ENCODE measurements around the gene IQCE.

The IQCE gene, protein sequence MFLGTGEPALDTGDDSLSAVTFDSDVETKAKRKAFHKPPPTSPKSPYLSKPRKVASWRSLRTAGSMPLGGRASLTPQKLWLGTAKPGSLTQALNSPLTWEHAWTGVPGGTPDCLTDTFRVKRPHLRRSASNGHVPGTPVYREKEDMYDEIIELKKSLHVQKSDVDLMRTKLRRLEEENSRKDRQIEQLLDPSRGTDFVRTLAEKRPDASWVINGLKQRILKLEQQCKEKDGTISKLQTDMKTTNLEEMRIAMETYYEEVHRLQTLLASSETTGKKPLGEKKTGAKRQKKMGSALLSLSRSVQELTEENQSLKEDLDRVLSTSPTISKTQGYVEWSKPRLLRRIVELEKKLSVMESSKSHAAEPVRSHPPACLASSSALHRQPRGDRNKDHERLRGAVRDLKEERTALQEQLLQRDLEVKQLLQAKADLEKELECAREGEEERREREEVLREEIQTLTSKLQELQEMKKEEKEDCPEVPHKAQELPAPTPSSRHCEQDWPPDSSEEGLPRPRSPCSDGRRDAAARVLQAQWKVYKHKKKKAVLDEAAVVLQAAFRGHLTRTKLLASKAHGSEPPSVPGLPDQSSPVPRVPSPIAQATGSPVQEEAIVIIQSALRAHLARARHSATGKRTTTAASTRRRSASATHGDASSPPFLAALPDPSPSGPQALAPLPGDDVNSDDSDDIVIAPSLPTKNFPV

DNA sequence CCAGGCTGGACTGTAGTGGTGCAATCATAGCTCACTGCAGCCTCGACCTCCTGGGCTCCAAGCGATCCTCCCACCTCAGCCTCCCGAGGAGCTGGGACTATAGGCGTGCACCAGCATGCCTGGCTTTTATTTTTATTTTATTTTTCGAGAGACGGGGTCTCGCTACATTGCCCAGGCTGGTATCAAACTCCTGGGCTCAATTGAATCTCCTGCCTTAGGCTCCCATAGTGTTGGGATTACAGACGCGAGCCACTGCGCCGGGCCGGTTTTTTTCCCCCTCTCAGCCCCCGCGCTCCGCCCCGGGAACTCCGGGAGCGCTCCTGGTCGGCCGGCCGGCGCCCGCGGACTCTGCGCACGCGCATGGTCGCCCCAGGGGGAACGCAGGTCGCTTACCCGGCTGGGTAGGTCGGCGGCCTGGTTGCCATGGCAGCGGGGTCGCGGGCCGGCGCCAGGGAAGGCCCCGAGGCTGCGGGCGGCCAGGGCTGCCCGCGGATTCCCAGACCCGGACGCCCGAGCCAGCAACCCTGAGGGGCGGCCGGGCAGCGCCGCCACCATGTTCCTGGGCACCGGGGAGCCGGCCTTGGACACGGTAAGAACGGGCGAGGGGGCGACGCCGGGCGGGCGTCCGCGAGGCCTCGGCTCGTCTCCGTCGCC lies at the start of gene IQCE:
TSS of gene IQCE (plus strand) at position 351 of the 654 bp plus-strand sequence. CDS start at position 554, 203 bp downstream.
- in situ Hi-C loops (cut with MboI; ENCODE audit: low sequenced_read_pairs) = no loop called here

DNA sequence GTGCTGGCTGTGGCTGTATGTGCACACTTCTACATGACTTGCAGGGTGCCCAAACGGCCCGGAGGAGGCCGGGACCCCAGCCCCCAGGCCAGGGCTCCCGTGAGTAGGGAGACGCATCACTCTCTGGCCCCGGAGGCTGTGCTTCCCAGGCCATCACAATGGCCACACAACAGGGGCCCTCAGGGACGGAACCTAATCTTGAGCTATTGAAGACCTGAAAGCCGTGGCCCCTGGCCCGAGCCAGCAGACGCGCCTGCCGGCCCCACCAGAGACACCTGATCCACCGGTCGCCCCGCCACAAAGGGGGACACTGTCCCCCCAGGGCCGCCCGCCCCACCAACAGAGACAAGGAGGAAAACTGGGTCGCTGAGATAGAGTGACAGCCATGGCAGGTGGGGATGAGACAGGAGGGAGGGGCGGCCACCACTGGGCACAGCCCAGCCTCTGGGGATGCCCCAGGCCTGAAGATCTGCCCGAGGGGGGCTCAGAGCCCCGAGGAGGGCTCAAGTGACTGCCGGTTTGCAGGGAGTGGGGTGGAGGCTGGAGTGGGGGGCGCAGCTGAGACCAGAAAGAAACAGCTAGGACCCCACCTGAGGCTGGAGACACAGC lies 49.4 kb upstream of the IQCE start:
- in situ Hi-C loops (cut with MboI; ENCODE audit: low sequenced_read_pairs) = no loop called here

DNA sequence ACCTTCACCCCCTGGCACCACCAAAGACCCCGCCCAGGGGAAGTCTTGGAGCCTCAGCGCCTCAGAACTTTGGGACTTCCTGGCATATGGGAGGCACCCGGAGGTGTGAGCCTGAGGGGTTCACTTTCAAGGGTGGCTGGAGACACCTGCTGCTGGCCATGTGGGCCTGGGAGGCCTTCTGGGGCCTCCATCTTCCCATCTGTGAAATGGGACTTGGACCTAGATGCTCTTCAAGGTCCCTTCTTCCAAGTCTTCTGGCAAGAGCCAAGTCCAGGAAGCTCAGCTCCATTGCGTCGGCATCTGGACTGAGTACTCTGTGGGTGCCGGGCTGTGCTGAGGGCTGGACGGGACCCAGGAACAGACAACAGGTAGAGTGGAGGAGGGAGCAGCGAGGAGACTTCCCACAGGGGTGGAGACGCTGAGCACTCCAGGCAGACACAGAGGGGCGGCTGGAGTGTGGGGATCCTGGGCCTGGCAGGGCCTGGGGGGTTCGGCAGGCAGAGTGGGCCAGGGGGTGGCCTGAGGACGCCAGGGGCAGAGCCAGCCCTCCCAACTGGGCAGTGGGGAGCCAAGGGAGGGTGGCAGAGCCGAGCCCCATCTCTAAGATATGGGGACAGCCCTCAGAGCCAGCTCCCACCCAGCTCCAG lies 48.5 kb upstream of the IQCE start:
- in situ Hi-C loops (cut with MboI; ENCODE audit: low sequenced_read_pairs) = no loop called here

DNA sequence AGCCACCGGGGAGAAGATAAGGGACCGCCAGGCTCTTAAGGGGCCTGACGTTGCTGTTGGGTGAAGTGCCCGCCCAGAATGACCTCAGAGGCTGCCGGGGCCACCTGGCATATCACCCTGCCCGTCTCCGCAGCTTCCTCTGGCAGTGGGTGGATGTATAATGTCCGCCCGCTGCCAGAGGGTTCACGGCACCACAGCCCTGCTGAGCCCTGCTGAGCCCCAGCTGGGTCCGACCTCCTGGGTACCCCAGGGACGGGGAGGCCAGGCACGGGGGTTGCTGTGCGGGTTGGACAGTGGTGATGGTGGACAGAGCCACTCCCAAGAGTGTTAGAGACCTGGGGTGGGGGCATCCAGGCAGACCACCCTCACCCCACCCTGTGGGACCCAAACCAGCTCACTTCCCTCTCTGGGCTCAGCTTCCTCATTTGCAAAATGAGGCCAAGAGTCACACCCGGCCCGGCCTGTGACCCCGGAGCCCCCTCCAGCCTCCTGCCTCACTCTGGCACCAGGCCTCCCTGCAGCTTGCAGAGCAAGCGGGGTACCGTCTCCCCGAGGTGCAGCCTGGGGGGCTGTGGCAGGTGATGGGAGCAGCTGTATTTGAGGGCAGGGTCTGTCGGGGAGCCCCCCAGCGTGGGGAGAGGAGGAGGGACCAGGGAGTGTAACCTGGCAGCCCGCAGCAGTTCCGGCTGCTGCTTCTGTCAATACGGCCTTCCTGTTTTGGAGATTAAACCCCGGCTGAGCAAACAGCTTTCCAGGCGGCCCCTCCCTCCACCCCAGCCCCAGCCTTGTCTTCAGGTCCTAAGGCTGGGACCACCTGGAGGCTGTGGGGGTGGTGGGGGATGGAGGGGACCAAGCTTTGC lies 47.6 kb upstream of the IQCE start:
- in situ Hi-C loops (cut with MboI; ENCODE audit: low sequenced_read_pairs) = no loop called here

DNA sequence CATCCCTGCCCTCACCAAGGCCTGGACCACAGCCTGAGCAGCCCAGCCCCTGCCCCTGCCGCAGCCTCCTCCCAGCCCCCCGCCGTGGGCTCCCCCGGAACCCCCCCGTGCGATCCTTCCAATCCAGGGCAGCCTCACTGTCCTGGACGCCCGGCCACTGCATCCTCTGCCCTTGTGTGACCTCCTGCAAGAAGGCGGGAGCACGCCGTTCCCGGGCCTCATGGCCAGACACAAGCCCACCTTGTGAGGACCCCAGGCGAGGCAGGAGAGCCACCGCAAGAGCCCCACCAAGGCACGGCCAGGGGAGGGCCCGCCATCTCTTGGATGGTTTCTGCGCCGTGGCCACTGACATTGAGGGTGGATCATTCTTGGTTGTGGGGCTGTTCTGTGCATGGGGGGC lies 47.0 kb upstream of the IQCE start:
- in situ Hi-C loops (cut with MboI; ENCODE audit: low sequenced_read_pairs) = no loop called here

DNA sequence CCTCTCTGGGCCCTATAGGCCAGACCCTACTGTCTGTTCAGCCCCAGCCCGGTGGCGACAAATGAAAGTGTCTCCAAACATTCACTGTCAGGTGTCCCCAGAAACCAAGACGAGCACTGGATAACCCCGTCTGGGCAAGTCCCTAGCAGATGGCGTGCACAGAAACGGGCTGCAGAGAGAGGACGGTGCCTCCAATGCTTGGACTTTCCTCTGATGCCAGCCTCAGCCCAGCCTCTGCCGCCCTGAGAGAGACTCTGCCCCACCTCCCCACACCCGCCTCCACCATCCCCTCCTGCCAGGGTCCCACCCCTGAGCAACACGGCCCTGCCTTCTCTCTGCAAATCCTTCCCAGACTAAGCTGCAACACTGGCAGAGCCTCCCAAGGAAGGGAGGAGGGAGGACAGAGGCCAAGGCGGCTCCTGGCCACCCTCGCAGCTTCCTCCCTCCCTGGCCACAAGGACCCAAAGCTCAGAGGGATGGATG lies 46.6 kb upstream of the IQCE start:
- in situ Hi-C loops (cut with MboI; ENCODE audit: low sequenced_read_pairs) = no loop called here

DNA sequence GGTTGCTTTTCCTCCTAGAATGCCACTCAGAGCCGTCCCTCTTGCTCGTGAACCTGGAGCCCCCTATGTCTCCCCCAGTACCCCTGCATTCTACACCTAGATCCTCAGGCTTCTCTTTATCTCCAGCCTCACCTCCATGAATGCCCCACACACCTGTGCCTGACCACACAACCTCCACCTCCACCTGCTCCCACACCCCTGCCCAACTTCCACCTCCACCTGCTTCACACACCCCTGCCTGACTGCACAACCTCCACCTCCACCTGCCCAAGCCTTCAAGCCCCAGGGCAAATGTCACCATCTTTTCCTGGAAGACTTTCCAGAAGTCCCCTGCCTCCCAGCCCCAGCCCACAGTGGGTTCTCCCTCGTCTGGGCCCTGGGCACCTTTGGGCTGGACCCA lies 46.1 kb upstream of the IQCE start:
- in situ Hi-C loops (cut with MboI; ENCODE audit: low sequenced_read_pairs) = no loop called here

DNA sequence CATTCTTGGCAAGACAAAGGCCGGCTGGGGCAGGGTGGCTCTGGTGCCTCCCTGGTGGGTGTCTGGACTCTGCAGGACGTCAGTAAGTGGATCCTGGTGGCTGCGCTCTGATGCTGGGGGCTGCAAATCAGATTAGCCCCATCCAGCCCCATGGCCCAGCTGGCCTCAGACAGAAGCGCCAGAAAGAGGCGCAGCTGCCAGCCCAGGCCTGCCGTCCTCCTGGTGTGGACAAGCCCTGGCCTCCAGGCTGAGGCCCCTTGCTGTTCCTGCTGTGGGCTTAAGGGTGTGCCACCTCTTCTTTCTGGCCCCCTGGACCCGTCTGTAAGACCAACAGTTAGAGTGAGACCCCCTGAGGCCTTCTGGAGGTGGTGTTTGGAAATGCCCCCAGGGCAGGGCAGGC lies 45.1 kb upstream of the IQCE start:
- in situ Hi-C loops (cut with MboI; ENCODE audit: low sequenced_read_pairs) = no loop called here

DNA sequence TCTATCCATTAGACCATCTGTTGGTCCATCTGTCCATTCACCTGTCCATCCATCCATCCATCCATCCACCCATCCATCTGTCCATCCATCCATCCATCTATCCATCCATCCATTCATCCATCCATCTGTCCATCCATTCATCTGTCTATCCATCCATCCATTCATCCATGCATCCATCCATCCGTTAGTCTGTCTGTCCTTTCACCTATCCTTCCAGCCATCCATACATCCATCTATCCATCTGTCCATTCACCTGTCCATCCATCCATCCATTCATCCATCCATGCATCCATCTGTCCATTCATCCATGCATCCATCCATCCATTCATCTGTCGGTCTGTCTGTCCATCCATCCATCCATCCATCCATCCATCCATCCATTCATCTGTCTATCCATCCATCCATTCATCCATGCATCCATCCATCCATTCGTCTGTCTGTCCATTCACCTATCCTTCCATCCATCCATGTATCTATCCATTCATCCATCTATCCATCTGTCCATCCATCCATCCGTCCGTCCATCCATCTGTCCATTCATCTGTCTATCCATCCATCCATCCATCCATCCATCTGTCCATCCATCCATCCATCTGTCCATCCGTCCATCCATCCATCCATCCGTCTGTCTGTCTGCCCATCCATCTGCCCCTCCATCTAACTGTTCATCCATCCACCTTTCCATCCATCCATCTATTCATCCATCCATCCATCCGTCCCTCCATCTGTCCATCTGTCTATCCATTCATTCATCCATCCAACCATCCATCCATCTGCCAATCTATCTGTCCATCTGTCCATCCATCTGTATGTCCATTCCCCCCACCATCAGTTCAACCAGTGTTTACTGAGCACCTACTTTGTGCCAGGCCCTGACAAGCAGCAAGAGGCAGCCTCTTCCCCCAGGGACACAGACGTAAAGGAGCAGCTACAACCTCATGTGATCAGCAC lies 44.0 kb upstream of the IQCE start:
- in situ Hi-C loops (cut with MboI; ENCODE audit: low sequenced_read_pairs) = no loop called here

DNA sequence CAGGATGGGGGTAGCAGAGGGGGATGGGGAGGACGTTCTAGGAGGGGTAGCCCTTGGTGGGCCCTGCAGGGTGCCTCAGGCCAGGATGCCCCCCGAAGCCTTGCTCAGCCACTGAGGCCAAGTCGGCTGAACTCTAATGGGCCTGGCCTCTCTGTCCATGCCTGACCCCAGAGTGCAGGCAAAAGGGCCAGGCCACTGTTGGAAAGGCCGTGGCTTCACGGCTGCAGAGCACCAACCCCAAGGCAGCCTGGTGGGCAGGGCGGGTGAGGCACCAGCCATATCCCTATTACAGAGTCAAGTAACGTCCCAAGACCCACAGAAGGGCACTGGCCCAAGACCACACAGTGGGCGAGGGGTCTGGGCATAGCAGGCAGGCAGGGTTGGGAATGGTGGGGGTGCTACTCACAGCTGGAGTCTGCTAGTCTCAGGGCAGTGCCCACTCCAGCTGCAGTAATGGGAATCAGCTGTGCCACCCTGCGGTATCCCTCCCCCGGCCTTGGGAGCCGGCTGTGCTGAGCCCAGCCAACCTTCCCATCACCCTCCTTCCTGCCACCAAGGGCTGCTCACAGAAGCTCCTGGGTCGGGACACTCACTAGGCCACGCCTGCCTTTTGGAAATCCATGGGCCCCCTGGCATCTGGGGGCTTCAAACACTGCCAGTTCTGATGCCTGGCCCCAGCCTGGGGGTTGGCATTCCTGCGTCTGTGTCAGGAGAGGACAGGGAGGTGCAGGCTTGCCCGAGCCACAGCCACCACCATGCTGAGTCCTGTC lies 43.2 kb upstream of the IQCE start:
- in situ Hi-C loops (cut with MboI; ENCODE audit: low sequenced_read_pairs) = no loop called here

DNA sequence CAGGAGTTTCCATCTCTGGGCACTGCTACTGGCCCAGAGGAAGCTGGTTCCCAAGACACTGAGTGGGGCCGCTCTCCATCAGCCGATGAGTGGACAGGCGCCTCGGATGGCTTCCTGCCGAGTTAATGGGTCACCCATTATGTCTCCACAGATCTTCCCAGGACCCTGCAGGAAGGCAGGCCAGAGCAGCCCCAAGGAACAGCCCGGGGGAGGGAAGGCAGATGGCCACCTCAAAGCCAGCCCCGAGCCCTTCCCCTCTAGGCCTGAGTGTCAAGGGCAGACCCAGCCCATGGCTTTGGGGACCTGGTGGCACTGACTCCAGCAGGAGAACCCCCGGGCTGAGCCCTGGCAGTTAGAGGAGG lies 42.6 kb upstream of the IQCE start:
- in situ Hi-C loops (cut with MboI; ENCODE audit: low sequenced_read_pairs) = no loop called here

DNA sequence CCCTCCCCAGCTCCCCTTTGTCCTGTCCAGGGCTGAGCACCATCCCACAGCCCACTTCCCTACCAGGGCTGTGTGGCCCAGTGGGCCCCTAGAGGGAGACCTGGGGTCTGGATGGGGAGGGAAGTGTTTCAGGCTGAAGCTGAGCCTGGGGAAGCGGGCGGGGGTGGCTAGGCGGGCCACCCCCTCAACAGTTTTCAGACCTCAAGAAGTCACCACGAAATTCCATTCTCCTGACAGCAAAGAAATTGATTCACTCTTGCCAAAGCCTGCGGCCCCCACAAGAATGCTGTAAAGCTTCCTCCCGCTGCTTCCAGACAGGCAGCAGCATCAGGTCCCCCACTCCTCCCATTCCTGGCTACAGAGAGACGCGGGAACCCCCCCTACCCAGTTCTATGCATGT lies 41.8 kb upstream of the IQCE start:
- in situ Hi-C loops (cut with MboI; ENCODE audit: low sequenced_read_pairs) = no loop called here

DNA sequence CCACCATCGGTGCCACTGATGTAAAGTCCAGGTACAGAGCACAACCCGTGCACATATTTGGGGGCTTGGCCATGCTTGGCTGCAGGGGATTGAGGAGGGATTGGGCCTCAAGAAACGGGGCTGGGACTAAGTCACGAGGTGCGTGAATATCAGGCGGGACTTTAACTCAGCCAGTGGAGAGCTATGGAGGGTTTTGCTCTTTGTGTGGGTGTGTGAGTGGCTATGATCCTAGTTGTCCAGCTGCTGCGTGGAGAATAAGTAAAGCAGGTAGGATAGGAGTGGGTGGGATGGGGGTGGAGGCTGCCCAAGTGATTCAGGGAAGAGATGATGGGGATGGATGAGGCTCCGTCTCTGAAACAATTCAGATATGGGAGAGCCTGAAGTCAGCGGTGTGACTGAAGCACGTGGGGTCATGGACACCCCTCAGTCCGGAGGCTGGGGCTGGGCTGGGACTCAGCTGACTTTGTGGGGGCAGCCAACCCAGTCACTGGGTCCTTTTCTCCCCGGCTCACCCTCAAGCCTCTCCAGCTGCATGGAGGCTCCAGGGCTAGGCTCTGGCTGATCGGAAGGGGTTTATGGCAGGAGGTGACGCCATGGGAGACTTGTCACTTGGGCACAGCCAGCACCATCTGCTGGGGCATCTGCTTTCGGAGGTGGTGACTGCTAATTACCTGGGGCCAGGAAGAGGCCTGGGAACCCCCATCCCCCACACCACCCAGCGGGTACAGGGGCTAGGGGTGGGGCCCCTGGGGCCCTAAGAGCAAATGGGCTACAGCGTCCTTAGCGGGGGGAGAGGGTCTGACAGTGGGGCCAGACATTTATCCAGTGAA lies 40.9 kb upstream of the IQCE start:
- in situ Hi-C loops (cut with MboI; ENCODE audit: low sequenced_read_pairs) = no loop called here

DNA sequence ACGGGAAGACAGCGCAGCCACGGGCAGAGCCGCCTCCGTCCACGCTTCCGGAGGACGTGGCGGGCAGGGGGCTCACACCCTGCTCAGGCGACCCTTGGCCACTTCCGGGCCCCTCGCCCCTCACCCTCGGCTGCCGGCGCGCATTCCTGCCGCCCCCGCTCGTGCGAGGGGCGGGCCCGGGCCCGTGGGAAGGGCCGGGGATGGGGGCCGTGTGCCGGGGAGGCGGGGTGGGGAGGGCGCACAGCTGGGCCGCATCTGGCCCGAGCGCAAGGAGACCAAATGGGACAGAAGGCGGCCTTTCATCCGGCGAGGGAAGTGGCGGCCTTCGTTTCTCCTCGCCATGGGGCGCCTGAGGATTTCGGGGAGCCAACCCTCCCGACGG lies 40.1 kb upstream of the IQCE start:
- in situ Hi-C loops (cut with MboI; ENCODE audit: low sequenced_read_pairs) = no loop called here

DNA sequence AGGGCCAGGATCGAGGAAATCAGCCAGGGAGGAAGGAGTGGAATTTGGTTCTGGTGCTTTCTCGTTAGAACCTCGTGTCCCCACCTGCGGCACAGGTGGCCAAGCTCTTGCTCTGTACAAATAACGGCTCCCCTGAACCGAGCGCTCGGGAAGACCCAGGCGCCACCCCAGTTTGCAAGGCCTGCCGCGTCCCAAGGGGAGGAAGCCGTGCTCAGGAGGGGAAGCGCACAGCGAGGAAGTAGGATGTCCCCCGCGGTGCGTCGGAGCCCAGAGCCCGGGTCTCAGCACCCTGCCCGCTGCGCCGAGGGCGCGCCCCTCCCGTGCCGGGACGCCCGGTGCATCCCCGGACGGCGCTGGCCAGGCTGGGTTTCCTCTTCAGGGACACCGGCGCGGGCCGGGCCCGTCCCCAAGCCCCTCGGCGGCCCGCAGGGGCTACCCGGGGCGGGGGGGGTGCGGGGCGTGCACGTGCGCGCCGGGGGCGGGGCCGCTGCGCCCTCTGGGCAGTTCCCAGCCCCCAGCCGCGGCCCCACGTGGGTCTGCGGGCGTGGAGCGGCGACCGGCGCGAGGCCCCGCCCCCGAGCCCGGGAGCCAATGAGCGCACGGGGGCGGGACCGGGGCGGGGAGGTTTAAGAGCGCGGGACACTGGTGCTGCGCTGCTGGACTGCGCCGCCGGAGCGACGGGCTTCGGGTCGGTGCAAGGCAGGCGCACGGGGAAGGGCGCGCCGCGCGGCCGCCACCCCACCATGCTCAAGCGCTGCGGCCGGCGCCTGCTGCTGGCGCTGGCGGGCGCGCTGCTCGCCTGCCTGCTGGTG lies 39.5 kb upstream of the IQCE start, which contains the start of gene LFNG:
TSS of gene LFNG (plus strand) at position 656 of the 812 bp plus-strand sequence. CDS start at position 744, 88 bp downstream.
- in situ Hi-C loops (cut with MboI; ENCODE audit: low sequenced_read_pairs) = no loop called here

DNA sequence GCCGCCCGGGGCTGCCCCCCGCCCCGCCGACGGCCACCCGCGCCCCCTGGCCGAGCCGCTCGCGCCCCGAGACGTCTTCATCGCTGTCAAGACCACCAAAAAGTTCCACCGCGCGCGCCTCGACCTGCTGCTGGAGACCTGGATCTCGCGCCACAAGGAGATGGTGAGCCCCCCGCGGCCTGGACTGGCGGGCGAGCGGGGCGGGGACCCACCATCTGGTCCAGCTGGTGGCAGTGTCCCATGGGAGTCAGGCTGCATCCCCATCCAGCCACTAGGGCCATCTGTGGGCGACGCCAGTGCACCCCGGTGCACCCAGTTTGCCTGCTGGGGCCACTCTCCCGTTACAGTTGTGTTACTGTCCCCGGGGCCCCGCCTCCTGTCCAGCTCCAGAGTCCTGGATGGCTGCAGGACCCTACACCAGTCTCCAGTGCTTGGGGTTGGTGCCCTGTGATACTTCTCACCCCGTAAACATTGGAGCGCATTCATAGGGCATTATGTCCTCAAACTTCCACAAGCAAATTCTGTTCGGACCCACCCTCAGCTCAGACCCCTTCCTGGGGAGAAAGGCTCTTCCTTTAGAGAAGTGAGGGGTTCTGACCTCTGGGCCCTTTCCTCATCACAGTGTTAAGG lies 38.5 kb upstream of the IQCE start:
- in situ Hi-C loops (cut with MboI; ENCODE audit: low sequenced_read_pairs) = no loop called here
